DOHH2 (cell line): ENCODE data around the gene SFRP2.

ENCODE experiments used
- EZH2phosphoT487 ChIP-seq: fragments of 200-600 bp; sonication (generic); IDR thresholded peaks from 2 replicates; pipeline ENCODE4 v1.6.1; 2017; ENCODE audit warnings: borderline replicate concordance, mild to moderate bottlenecking, antibody characterized with exemption, low read length, moderate library complexity, mixed read lengths
- TF ChIP-seq, protein P1 (sequence below): fragments of 200-600 bp; sonication (generic); IDR thresholded peaks from one replicate; pipeline ENCODE4 v1.5.1; 2014; ENCODE audit warnings: antibody characterized with exemption, mild to moderate bottlenecking, low read depth, low read length; ENCODE audit not compliant: poor library complexity, severe bottlenecking

GRCh38 chr4:153798420-153798819, 9.5 kb upstream of the SFRP2 start:
- TF ChIP-seq, protein P1, sequence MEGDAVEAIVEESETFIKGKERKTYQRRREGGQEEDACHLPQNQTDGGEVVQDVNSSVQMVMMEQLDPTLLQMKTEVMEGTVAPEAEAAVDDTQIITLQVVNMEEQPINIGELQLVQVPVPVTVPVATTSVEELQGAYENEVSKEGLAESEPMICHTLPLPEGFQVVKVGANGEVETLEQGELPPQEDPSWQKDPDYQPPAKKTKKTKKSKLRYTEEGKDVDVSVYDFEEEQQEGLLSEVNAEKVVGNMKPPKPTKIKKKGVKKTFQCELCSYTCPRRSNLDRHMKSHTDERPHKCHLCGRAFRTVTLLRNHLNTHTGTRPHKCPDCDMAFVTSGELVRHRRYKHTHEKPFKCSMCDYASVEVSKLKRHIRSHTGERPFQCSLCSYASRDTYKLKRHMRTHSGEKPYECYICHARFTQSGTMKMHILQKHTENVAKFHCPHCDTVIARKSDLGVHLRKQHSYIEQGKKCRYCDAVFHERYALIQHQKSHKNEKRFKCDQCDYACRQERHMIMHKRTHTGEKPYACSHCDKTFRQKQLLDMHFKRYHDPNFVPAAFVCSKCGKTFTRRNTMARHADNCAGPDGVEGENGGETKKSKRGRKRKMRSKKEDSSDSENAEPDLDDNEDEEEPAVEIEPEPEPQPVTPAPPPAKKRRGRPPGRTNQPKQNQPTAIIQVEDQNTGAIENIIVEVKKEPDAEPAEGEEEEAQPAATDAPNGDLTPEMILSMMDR = no peak
- no peak for TF ChIP-seq EZH2phosphoT487
